22Rv1 (cell line): ENCODE measurements around the gene RHBDD1.

Experiments
- ZFX ChIP-seq: fragments of 450-650 bp; IDR thresholded peaks from 2 replicates; pipeline ENCODE4 v1.6.1; 2017; ENCODE audit warnings: antibody characterized with exemption, borderline replicate concordance
- TF ChIP-seq, protein P1 (sequence below): fragments of 450-650 bp; IDR thresholded peaks from 2 replicates; pipeline ENCODE4 v1.5.1; 2017; ENCODE audit warnings: mild to moderate bottlenecking

- TF ChIP-seq, protein P1, sequence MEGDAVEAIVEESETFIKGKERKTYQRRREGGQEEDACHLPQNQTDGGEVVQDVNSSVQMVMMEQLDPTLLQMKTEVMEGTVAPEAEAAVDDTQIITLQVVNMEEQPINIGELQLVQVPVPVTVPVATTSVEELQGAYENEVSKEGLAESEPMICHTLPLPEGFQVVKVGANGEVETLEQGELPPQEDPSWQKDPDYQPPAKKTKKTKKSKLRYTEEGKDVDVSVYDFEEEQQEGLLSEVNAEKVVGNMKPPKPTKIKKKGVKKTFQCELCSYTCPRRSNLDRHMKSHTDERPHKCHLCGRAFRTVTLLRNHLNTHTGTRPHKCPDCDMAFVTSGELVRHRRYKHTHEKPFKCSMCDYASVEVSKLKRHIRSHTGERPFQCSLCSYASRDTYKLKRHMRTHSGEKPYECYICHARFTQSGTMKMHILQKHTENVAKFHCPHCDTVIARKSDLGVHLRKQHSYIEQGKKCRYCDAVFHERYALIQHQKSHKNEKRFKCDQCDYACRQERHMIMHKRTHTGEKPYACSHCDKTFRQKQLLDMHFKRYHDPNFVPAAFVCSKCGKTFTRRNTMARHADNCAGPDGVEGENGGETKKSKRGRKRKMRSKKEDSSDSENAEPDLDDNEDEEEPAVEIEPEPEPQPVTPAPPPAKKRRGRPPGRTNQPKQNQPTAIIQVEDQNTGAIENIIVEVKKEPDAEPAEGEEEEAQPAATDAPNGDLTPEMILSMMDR: no peak
- no peak for TF ChIP-seq ZFX
Observed at GRCh38 chr2:227031379-227031778, 195.5 kb downstream of the RHBDD1 start.
